ENCODE results near the gene RHOF.
A peak's percentile ranks its signal among the peaks of the same experiment; 100 is the strongest.

Gene RHOF

DNA sequence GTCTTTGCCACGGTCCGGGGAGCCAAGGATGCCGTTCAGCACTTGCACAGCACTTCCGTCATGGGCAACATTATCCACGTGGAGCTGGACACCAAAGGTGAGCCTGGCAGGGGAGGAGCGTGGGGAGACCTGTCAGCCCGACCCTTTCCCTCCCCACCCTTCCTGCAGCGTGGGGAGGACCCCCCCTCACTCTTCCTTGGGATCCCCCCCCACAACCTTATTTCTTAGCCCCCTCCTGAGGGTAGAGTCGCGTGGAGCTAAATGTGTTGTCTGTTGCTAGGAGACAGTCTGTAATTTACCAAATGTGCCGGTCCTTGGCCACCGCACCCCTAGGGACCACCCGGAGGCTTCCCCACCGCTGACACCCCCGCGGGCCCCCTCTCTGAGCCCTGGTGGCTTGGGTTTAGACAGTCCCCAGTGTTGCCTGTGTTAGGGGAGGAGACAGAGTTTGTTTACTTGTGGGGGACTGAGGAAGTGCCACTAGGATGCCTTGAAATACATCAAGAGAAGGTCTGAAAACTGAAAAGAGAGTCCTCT lies 12.6 kb upstream of the RHOF start:
- TF ChIP-seq, protein P1, sequence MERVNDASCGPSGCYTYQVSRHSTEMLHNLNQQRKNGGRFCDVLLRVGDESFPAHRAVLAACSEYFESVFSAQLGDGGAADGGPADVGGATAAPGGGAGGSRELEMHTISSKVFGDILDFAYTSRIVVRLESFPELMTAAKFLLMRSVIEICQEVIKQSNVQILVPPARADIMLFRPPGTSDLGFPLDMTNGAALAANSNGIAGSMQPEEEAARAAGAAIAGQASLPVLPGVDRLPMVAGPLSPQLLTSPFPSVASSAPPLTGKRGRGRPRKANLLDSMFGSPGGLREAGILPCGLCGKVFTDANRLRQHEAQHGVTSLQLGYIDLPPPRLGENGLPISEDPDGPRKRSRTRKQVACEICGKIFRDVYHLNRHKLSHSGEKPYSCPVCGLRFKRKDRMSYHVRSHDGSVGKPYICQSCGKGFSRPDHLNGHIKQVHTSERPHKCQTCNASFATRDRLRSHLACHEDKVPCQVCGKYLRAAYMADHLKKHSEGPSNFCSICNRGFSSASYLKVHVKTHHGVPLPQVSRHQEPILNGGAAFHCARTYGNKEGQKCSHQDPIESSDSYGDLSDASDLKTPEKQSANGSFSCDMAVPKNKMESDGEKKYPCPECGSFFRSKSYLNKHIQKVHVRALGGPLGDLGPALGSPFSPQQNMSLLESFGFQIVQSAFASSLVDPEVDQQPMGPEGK (CRISPR knock-in tag; IDR thresholded peaks at IDR 0.05; ENCODE audit: borderline replicate concordance) = no peak
- TF ChIP-seq TOX (CRISPR knock-in tag; IDR thresholded peaks at IDR 0.05; ENCODE audit: borderline replicate concordance) (no peak), PPARA (CRISPR knock-in tag; IDR thresholded peaks at IDR 0.05; ENCODE audit: borderline replicate concordance) (no peak), CSDC2 (CRISPR knock-in tag; IDR thresholded peaks at IDR 0.05) (no peak), OSR1 (CRISPR knock-in tag; IDR thresholded peaks at IDR 0.05) (no peak), ESRRG (CRISPR knock-in tag; IDR thresholded peaks at IDR 0.05) (no peak), ZNF8 (CRISPR knock-in tag; IDR thresholded peaks at IDR 0.05) (no peak), ZNF70 (CRISPR knock-in tag; IDR thresholded peaks at IDR 0.05) (no peak), BACH2 (CRISPR knock-in tag; IDR thresholded peaks at IDR 0.05; ENCODE audit: borderline replicate concordance) (no peak)
- TF ChIP-seq, protein P2, sequence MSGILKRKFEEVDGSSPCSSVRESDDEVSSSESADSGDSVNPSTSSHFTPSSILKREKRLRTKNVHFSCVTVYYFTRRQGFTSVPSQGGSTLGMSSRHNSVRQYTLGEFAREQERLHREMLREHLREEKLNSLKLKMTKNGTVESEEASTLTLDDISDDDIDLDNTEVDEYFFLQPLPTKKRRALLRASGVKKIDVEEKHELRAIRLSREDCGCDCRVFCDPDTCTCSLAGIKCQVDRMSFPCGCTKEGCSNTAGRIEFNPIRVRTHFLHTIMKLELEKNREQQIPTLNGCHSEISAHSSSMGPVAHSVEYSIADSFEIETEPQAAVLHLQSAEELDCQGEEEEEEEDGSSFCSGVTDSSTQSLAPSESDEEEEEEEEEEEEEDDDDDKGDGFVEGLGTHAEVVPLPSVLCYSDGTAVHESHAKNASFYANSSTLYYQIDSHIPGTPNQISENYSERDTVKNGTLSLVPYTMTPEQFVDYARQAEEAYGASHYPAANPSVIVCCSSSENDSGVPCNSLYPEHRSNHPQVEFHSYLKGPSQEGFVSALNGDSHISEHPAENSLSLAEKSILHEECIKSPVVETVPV (CRISPR knock-in tag; IDR thresholded peaks at IDR 0.05) = no peak
- ATAC-seq = no peak

DNA sequence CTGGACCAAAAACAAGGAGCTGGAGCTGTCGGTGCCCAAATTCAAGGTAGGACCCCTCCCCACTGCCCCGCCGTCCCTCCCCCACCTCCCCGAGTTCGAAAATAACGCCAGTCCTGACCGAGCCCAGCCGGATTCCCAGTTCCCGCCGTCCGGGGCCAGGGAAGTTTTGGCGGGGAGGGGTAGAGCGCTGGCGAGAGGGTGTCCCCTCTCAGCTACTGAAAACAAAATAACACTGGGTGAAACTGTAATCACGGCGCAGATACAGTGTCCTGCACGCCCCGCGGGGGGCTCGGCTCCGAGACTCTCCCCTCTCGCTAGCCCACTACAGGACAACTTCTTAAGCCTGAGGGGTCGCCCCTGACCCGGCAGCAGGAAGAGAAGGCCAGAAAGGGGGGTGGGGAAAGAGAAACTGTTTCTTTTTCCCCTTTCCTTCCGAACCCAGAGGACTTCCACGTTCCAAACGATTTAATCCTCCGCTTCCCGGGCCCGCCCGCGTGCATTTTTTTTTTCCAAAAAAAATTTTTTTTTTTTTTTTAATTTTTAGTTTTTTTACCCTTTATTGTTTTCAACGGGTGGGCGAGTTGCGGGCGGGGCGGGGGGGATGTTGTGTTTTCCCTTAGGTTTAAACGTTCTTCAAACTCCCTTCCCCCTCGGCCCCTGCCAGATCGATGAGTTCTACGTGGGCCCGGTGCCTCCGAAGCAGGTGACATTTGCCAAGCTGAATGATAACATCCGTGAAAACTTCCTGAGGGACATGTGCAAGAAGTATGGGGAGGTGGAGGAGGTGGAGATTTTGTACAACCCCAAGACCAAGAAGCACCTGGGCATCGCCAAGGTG lies 11.9 kb upstream of the RHOF start:
- TF ChIP-seq CSDC2 (CRISPR knock-in tag; IDR thresholded peaks at IDR 0.05) (no peak), ZNF565 (CRISPR knock-in tag; conservative IDR thresholded peaks at IDR 0.05; ENCODE audit: low read depth) (no peak), PPARA (CRISPR knock-in tag; IDR thresholded peaks at IDR 0.05; ENCODE audit: borderline replicate concordance) (no peak), ZNF70 (CRISPR knock-in tag; IDR thresholded peaks at IDR 0.05) (no peak)
- TF ChIP-seq, protein P3, sequence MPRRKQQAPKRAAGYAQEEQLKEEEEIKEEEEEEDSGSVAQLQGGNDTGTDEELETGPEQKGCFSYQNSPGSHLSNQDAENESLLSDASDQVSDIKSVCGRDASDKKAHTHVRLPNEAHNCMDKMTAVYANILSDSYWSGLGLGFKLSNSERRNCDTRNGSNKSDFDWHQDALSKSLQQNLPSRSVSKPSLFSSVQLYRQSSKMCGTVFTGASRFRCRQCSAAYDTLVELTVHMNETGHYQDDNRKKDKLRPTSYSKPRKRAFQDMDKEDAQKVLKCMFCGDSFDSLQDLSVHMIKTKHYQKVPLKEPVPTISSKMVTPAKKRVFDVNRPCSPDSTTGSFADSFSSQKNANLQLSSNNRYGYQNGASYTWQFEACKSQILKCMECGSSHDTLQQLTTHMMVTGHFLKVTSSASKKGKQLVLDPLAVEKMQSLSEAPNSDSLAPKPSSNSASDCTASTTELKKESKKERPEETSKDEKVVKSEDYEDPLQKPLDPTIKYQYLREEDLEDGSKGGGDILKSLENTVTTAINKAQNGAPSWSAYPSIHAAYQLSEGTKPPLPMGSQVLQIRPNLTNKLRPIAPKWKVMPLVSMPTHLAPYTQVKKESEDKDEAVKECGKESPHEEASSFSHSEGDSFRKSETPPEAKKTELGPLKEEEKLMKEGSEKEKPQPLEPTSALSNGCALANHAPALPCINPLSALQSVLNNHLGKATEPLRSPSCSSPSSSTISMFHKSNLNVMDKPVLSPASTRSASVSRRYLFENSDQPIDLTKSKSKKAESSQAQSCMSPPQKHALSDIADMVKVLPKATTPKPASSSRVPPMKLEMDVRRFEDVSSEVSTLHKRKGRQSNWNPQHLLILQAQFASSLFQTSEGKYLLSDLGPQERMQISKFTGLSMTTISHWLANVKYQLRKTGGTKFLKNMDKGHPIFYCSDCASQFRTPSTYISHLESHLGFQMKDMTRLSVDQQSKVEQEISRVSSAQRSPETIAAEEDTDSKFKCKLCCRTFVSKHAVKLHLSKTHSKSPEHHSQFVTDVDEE (CRISPR knock-in tag; IDR thresholded peaks at IDR 0.05) = no peak
- ATAC-seq = no peak

DNA sequence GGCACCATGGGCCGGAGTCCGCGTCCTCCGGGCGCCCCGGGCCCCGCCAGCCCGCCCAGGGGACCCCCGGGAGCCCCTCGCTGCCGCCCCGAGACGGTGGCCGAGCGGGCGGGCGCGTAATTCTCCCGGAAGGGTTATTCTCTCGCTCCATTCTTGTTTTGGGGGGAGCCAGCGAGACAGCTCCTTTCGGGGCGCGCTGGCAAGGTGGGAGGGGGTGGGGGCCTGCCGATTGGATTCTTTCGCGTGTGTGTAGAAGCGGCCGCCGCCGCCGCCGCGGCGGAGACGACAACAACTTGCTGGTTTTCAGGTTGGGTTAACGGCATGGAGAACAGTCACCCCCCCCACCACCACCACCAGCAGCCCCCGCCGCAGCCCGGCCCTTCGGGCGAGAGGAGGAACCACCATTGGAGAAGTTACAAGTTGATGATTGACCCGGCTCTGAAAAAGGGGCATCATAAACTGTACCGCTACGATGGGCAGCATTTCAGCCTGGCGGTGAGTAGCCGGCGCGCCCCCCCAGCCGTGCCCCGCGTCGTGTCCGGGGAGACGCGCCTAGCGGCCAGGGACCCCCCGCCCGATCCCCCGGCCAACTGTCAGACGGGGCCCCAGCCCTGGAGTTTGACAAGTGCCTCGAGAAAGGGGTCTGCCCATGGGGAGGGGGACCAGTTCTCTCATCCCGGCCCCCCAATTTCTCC lies 11.1 kb upstream of the RHOF start:
- TF ChIP-seq TCF4 (CRISPR knock-in tag; IDR thresholded peaks at IDR 0.05; ENCODE audit: borderline replicate concordance) (no peak), ZNF8 (CRISPR knock-in tag; IDR thresholded peaks at IDR 0.05) (no peak), RARB (CRISPR knock-in tag; IDR thresholded peaks at IDR 0.05) (no peak), ZC3H10 (CRISPR knock-in tag; IDR thresholded peaks at IDR 0.05) (no peak), ZNF70 (CRISPR knock-in tag; IDR thresholded peaks at IDR 0.05) (no peak), ISL1 (CRISPR knock-in tag; IDR thresholded peaks at IDR 0.05) (no peak), CSDC2 (CRISPR knock-in tag; IDR thresholded peaks at IDR 0.05) (no peak), ARNTL (CRISPR knock-in tag; IDR thresholded peaks at IDR 0.05; ENCODE audit: borderline replicate concordance, low read depth) (no peak)
- no peak for ATAC-seq

DNA sequence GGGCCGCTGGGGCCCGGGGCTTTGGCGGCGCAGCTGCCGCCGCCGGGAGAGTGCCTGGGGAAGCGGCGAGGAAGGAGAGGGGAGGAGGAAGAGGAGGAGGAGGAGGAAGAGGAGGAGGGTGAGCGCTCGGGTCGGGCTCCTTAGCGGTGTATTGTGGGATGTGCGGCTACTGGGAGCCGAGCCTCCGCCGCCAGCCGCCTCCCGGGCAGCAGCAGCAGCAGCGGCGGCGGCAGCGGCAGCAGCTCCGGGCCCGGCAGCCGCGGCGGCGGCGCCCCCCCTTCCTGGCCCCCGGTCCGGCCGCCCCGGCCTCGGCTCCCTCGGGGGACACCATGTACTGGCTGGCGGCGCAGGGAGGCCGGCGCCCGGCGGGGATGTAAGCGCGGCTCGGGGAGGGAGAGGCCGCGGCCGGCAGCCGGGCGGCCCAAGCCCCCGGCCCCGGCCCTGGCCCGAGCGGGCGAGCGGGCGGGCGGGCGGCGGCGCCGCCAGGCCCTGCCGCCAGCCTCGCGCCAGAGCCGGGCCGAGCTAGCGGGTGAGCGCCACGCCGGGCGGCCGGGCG lies 10.5 kb upstream of the RHOF start, which contains the start of gene SETD1B:
Gene SETD1B (plus strand): TSS at position 149 of the 556 bp plus-strand sequence. CDS start 729 bp downstream, outside the sequence.
- ATAC-seq = 0 out of 3 replicates have a peak, but pooled peaks have one; percentile 3
- no peak for TF ChIP-seq BACH2 (CRISPR knock-in tag; IDR thresholded peaks at IDR 0.05; ENCODE audit: borderline replicate concordance)
- TF ChIP-seq ZNF70 (CRISPR knock-in tag; IDR thresholded peaks at IDR 0.05) = no peak
- no peak for TF ChIP-seq ESRRG (CRISPR knock-in tag; IDR thresholded peaks at IDR 0.05)
- TF ChIP-seq ZNF8 (CRISPR knock-in tag; IDR thresholded peaks at IDR 0.05) = no peak
- TF ChIP-seq ZC3H10 (CRISPR knock-in tag; IDR thresholded peaks at IDR 0.05) = no peak
- TF ChIP-seq, protein P1 (CRISPR knock-in tag; IDR thresholded peaks at IDR 0.05; ENCODE audit: borderline replicate concordance) = no peak
- TF ChIP-seq SNAI2 (CRISPR knock-in tag; IDR thresholded peaks at IDR 0.05) = no peak
- no peak for TF ChIP-seq OSR1 (CRISPR knock-in tag; IDR thresholded peaks at IDR 0.05)
- TF ChIP-seq, protein P4, sequence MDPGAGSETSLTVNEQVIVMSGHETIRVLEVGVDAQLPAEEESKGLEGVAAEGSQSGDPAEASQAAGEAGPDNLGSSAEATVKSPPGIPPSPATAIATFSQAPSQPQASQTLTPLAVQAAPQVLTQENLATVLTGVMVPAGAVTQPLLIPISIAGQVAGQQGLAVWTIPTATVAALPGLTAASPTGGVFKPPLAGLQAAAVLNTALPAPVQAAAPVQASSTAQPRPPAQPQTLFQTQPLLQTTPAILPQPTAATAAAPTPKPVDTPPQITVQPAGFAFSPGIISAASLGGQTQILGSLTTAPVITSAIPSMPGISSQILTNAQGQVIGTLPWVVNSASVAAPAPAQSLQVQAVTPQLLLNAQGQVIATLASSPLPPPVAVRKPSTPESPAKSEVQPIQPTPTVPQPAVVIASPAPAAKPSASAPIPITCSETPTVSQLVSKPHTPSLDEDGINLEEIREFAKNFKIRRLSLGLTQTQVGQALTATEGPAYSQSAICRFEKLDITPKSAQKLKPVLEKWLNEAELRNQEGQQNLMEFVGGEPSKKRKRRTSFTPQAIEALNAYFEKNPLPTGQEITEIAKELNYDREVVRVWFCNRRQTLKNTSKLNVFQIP (CRISPR knock-in tag; IDR thresholded peaks at IDR 0.05; ENCODE audit: borderline replicate concordance, low read depth) = no peak
- TF ChIP-seq TOX (CRISPR knock-in tag; IDR thresholded peaks at IDR 0.05; ENCODE audit: borderline replicate concordance) = no peak
- TF ChIP-seq, protein P3 (CRISPR knock-in tag; IDR thresholded peaks at IDR 0.05) = no peak

Data from SK-N-SH treated with all-trans-retinoic acid at 6 μM for 48 hours (cell line).